Duodenal mucosa (tissue), 2 donors: ENCODE results near the gene GALNT18.
"Not testable (repeated sequence)": the region's sequence is repeated elsewhere in the genome, so short reads cannot be mapped to it uniquely, and the experiment has no call there.

Source experiments
- H3K27ac ChIP-seq: one replicate; pipeline ENCODE4 v1.7.0; 2013; ENCODE audit warnings: low read depth, low read length
- H3K27me3 ChIP-seq, 2 donors: one replicate each; pipeline ENCODE4 v1.7.0; 2013; ENCODE audit warnings: low read length in 2 of 2, control low read depth in 1 of 2; ENCODE audit not compliant: insufficient read depth in 2 of 2, control insufficient read depth in 1 of 2
- H3K36me3 ChIP-seq, 2 donors: one replicate each; pipeline ENCODE4 v1.7.0; 2013; ENCODE audit warnings: low read length in 2 of 2, control low read depth in 1 of 2; ENCODE audit not compliant: insufficient read depth in 2 of 2, control insufficient read depth in 1 of 2
- H3K4me1 ChIP-seq, 2 donors: one replicate each; pipeline ENCODE4 v1.7.0; 2013; ENCODE audit warnings: low read length in 2 of 2, control low read depth in 1 of 2; ENCODE audit not compliant: insufficient read depth in 2 of 2, control insufficient read depth in 1 of 2
- H3K4me3 ChIP-seq, 2 donors: one replicate each; pipeline ENCODE4 v1.7.0; 2013; ENCODE audit warnings: low read length in 2 of 2, low read depth in 1 of 2
- H3K9ac ChIP-seq, 2 donors: one replicate each; pipeline ENCODE4 v1.7.0; 2013; ENCODE audit warnings: low read length in 2 of 2, low read depth in 1 of 2
- H3K9me3 ChIP-seq, 2 donors: one replicate each; pipeline ENCODE4 v1.7.0; 2013; ENCODE audit warnings: low read length in 2 of 2, control low read depth in 1 of 2; ENCODE audit not compliant: control insufficient read depth in 1 of 2

GALNT18 gene

GRCh38 chr11:11458485-11458884 is 163.3 kb downstream of the GALNT18 start:
- H3K4me1 ChIP-seq: peaks cover 0 to 8% of the 10 kb centered on the region in 2 donors
- H3K9ac ChIP-seq: no peak overlapping the region
- H3K27ac ChIP-seq: no peak overlapping the region
- no peak overlapping the region for H3K4me3 ChIP-seq
- H3K36me3 ChIP-seq: no peaks in the 10 kb centered on the region
- no peaks in the 10 kb centered on the region for H3K9me3 ChIP-seq
- no peaks in the 10 kb centered on the region for H3K27me3 ChIP-seq

GRCh38 chr11:11458001-11458400 is 163.8 kb downstream of the GALNT18 start:
- Histone ChIP-seq H3K4me1 (peaks cover 0 to 8% of the 10 kb centered on the region in 2 donors), H3K27ac (no peak overlapping the region), H3K27me3 (no peaks in the 10 kb centered on the region), H3K4me3 (no peak overlapping the region), H3K9me3 (no peaks in the 10 kb centered on the region), H3K9ac (no peak overlapping the region), H3K36me3 (no peaks in the 10 kb centered on the region)

GRCh38 chr11:11456866-11457265 is 164.9 kb downstream of the GALNT18 start:
- Histone ChIP-seq H3K9me3 (no peaks in the 10 kb centered on the region), H3K4me1 (peaks cover 0 to 8% of the 10 kb centered on the region in 2 donors), H3K4me3 (no peak overlapping the region), H3K9ac (no peak overlapping the region), H3K27me3 (no peaks in the 10 kb centered on the region), H3K27ac (no peak overlapping the region), H3K36me3 (no peaks in the 10 kb centered on the region)

GRCh38 chr11:11454671-11455223 is 167.1 kb downstream of the GALNT18 start:
- no peak overlapping the region for H3K9ac ChIP-seq
- H3K9me3 ChIP-seq: no peaks in the 10 kb centered on the region
- no peaks in the 10 kb centered on the region for H3K27me3 ChIP-seq
- peaks cover 0 to 9% of the 10 kb centered on the region in 2 donors for H3K4me1 ChIP-seq
- no peak overlapping the region for H3K27ac ChIP-seq
- H3K36me3 ChIP-seq: no peaks in the 10 kb centered on the region
- H3K4me3 ChIP-seq: no peak overlapping the region

- Histone ChIP-seq H3K9ac (no peak overlapping the region), H3K4me1 (peaks cover 0 to 9% of the 10 kb centered on the region in 2 donors), H3K27me3 (no peaks in the 10 kb centered on the region), H3K36me3 (no peaks in the 10 kb centered on the region), H3K9me3 (no peaks in the 10 kb centered on the region), H3K27ac (no peak overlapping the region), H3K4me3 (no peak overlapping the region)
These were observed 170.3 kb downstream of the GALNT18 start for GRCh38 chr11:11451501-11452005.

- no peaks in the 10 kb centered on the region for H3K27me3 ChIP-seq
- no peaks in the 10 kb centered on the region for H3K9me3 ChIP-seq
- no peak overlapping the region for H3K9ac ChIP-seq
- H3K27ac ChIP-seq: no peak overlapping the region
- H3K4me3 ChIP-seq: no peak overlapping the region
- no peaks in the 10 kb centered on the region for H3K36me3 ChIP-seq
- H3K4me1 ChIP-seq: peaks cover 0 to 9% of the 10 kb centered on the region in 2 donors
These were observed 171.0 kb downstream of the GALNT18 start for GRCh38 chr11:11450744-11451362.

GRCh38 chr11:11449327-11449726 is 172.5 kb downstream of the GALNT18 start:
- Histone ChIP-seq H3K27ac (no peak overlapping the region), H3K9me3 (no peaks in the 10 kb centered on the region), H3K9ac (no peak overlapping the region), H3K4me1 (peaks cover 0 to 9% of the 10 kb centered on the region in 2 donors), H3K27me3 (no peaks in the 10 kb centered on the region), H3K4me3 (no peak overlapping the region), H3K36me3 (no peaks in the 10 kb centered on the region)

GRCh38 chr11:11448626-11449025 is 173.2 kb downstream of the GALNT18 start:
- peaks cover 0 to 9% of the 10 kb centered on the region in 2 donors for H3K4me1 ChIP-seq
- no peak overlapping the region for H3K9ac ChIP-seq
- H3K27me3 ChIP-seq: no peaks in the 10 kb centered on the region

GRCh38 chr11:11447601-11448000 is 174.2 kb downstream of the GALNT18 start:
- not testable (repeated sequence) for H3K4me3 ChIP-seq, H3K9ac ChIP-seq, H3K27ac ChIP-seq, H3K4me1 ChIP-seq, H3K27me3 ChIP-seq, H3K9me3 ChIP-seq, H3K36me3 ChIP-seq

More at GRCh38 chr11:11448626-11449025, 173.2 kb downstream of the GALNT18 start:
- H3K27ac ChIP-seq: no peak overlapping the region
- no peak overlapping the region for H3K4me3 ChIP-seq
- no peaks in the 10 kb centered on the region for H3K36me3 ChIP-seq
- H3K9me3 ChIP-seq: no peaks in the 10 kb centered on the region

- peaks cover 3 to 9% of the 10 kb centered on the region in 2 donors for H3K4me1 ChIP-seq
- no peak overlapping the region for H3K4me3 ChIP-seq
- H3K36me3 ChIP-seq: no peaks in the 10 kb centered on the region
- H3K27ac ChIP-seq: no peak overlapping the region
- no peaks in the 10 kb centered on the region for H3K27me3 ChIP-seq
- H3K9me3 ChIP-seq: no peaks in the 10 kb centered on the region
- H3K9ac ChIP-seq: no peak overlapping the region
These were observed 174.8 kb downstream of the GALNT18 start for GRCh38 chr11:11446967-11447366.
